Measurements from ENCODE around the gene DIP2B. TPM values are rescaled to one million over a fixed set of nuclear protein-coding genes. Genes with fewer than 3 reads are reported as not detected.

DIP2B gene
- 23.4 TPM for polyA plus RNA-seq (2013)

DNA sequence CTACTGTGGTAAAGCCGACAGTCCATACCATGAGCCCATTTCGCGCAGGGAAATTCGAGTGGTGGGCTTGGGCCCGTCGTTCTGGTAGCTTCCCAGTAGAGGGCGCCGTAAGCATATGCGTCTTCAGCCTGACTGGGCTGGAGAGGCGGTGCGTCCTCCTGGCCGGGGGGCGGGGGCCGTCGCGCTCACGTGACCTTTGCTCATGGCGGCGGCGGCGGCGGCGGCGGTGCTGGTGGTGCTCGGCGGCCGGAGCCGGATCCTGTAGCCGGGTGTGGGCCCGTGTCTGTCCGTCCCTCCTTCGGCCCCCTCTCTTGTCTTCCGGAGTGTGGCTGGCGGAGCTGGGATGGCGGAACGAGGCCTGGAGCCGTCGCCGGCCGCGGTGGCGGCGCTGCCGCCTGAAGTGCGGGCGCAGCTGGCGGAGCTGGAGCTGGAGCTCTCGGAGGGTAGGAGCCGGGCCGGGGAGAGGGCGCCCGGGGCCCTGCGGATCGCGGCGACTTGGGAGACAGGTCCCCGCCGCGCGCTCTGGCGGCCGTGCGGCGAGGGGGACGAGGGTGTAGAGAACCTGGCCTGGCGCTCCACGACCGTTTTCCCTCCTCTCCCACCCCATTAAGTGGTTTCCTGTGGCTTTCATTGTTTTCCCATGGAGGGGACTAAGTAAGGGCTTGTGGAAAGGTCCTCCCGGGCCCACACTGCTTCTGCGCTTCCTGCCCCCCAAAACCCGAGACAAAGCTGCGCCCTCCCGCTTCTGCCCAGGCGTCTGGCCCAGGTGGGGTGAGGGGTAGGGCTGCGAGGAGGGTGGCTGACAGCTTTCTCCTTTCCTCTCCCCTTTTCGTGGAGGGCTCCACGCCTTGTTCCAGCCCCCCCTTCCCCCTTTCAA lies at the start of gene DIP2B:
Gene DIP2B (plus strand): TSS at position 188 of the 877 bp plus-strand sequence. CDS start 156 bp downstream, at position 344.
- H3K27ac ChIP-seq (ENCODE audit: insufficient read depth in 1 of 2, low read depth in 1 of 2, low read length in 2 of 2, poor library complexity in 1 of 2, severe bottlenecking in 2 of 2), result peak within 1 kb of the TSS; percentile 82 to 93
- no peaks in the 10 kb centered on the region for H3K27me3 ChIP-seq (replicated peaks in 2 of 5; ENCODE audit: control insufficient read depth in 4 of 5, insufficient read depth in 5 of 5, low read length in 4 of 5)
- H3K9me3 ChIP-seq (ENCODE audit: control extremely low read depth in 1 of 5, control insufficient read depth in 4 of 5, insufficient read depth in 2 of 5, low read depth in 1 of 5, low read length in 4 of 5), result peaks cover 0 to 4% (median 0%) of the 10 kb centered on the region in 5 experiments
- peak within 1 kb of the TSS; percentile 83 to 97 (median 91) for H3K4me3 ChIP-seq (ENCODE audit: control insufficient read depth in 1 of 7, extremely low read depth in 1 of 7, insufficient read depth in 4 of 7, low read depth in 2 of 7, low read length in 6 of 7)
- under 1% methylated on average over 48 of the region's 77 CpGs for WGBS (ENCODE audit: insufficient coverage)
- DNase-seq, result peak; percentile 91 to 95 (median 95)
- H3K36me3 ChIP-seq (ENCODE audit: control insufficient read depth in 4 of 4, insufficient read depth in 4 of 4, low read length in 3 of 4), result peaks cover 0 to 5% (median under 1%) of the 10 kb centered on the region in 4 experiments
- peaks cover 33 to 48% (median 43%) of the 10 kb centered on the region in 4 experiments for H3K4me1 ChIP-seq (ENCODE audit: control extremely low read depth in 1 of 4, control insufficient read depth in 4 of 4, insufficient read depth in 4 of 4, low read length in 3 of 4)
- POLR2A ChIA-PET, result interaction anchor here (0.7 to 1.7 kb wide), 6 partner anchors 11 to 139 kb away, joined by 3 to 5 read pairs (median 4); no protein-coding TSS in a partner anchor
- CTCF ChIA-PET, result interaction anchor here (0.6 to 13.3 kb wide), 26 partner anchors 8 to 230 kb away, joined by 3 to 141 read pairs (median 4); no protein-coding TSS in a partner anchor

GRCh38 chr12:50458606-50459005 lies 46.2 kb upstream of the DIP2B start:
- DNase-seq, result no peak
- H3K36me3 ChIP-seq (ENCODE audit: control insufficient read depth in 4 of 4, insufficient read depth in 4 of 4, low read length in 3 of 4), result peaks cover 20 to 61% (median 31%) of the 10 kb centered on the region in 4 experiments
- H3K4me1 ChIP-seq (ENCODE audit: control extremely low read depth in 1 of 4, control insufficient read depth in 4 of 4, insufficient read depth in 4 of 4, low read length in 3 of 4), result no peaks in the 10 kb centered on the region
- ChIA-PET CTCF (interaction anchor here (1.0 kb wide), 1 partner anchor 15 kb away, joined by 4 read pairs; no protein-coding TSS in a partner anchor), POLR2A (no interaction called here)
- H3K4me3 ChIP-seq (ENCODE audit: control insufficient read depth in 1 of 7, extremely low read depth in 1 of 7, insufficient read depth in 4 of 7, low read depth in 2 of 7, low read length in 6 of 7), result no peak overlapping the region
- no peaks in the 10 kb centered on the region for H3K9me3 ChIP-seq (ENCODE audit: control extremely low read depth in 1 of 5, control insufficient read depth in 4 of 5, insufficient read depth in 2 of 5, low read depth in 1 of 5, low read length in 4 of 5)
- no peaks in the 10 kb centered on the region for H3K27me3 ChIP-seq (replicated peaks in 2 of 5; ENCODE audit: control insufficient read depth in 4 of 5, insufficient read depth in 5 of 5, low read length in 4 of 5)
- H3K27ac ChIP-seq (ENCODE audit: insufficient read depth in 1 of 2, low read depth in 1 of 2, low read length in 2 of 2, poor library complexity in 1 of 2, severe bottlenecking in 2 of 2), result no peak overlapping the region

DNA sequence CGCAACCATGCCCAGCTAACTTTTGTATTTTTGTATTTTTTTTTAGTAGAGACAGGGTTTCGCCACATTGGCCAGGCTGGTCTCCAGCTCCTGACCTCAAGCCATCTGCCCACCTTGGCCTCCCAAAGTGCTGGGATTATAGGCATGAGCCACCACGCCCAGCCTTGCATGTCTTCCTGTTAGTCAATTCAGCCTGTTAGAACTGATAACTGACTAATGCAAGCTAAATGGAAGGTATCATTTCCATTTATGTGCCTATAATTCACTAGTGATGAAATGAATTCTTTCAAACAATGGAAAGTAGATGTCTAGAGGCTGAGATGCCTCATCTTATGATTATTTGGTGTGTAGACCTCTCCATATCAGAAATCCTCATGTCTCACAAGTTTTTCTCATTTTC lies 37.3 kb upstream of the DIP2B start:
- peaks cover 20 to 66% (median 42%) of the 10 kb centered on the region in 4 experiments for H3K36me3 ChIP-seq (ENCODE audit: control insufficient read depth in 4 of 4, insufficient read depth in 4 of 4, low read length in 3 of 4)
- ChIA-PET POLR2A (no interaction called here), CTCF (interaction anchor here (1.0 kb wide), 1 partner anchor 17 kb away, joined by 3 read pairs; no protein-coding TSS in a partner anchor)
- H3K27ac ChIP-seq (ENCODE audit: insufficient read depth in 1 of 2, low read depth in 1 of 2, low read length in 2 of 2, poor library complexity in 1 of 2, severe bottlenecking in 2 of 2), result no peak overlapping the region
- no peaks in the 10 kb centered on the region for H3K4me1 ChIP-seq (ENCODE audit: control extremely low read depth in 1 of 4, control insufficient read depth in 4 of 4, insufficient read depth in 4 of 4, low read length in 3 of 4)
- WGBS (ENCODE audit: insufficient coverage), result 92% methylated on average over 2 of the region's 3 CpGs
- no peak for DNase-seq
- H3K27me3 ChIP-seq (replicated peaks in 2 of 5; ENCODE audit: control insufficient read depth in 4 of 5, insufficient read depth in 5 of 5, low read length in 4 of 5), result no peaks in the 10 kb centered on the region
- peaks cover 0 to 2% (median 0%) of the 10 kb centered on the region in 5 experiments for H3K9me3 ChIP-seq (ENCODE audit: control extremely low read depth in 1 of 5, control insufficient read depth in 4 of 5, insufficient read depth in 2 of 5, low read depth in 1 of 5, low read length in 4 of 5)
- H3K4me3 ChIP-seq (ENCODE audit: control insufficient read depth in 1 of 7, extremely low read depth in 1 of 7, insufficient read depth in 4 of 7, low read depth in 2 of 7, low read length in 6 of 7), result no peak overlapping the region

DNA sequence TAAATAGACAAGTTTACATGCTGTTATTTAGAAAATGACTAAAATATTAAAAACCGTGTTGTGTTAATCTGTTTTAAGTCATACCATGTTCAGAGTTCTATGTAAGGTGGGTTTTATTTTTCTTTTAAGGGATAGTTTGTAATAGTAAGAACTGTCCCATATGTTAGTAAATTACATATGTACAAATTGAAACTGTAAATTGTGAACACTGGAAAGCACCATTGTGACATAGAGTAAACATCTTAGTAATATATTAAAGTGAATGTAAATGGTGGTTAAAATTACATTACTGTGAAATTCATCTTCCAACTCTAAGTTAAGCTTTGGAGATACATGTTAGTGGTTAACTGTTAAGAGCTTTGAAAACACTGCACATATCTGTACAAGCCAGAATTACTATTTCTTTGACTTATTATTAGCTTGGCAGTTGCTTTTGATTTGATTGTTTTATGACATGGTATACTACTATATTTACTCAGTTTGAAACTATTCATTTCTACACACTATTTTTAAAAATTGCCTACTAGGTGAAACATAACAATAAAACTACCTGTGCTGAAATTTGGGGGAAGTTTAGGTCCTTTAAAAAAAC lies 27.4 kb upstream of the DIP2B start:
- no peak overlapping the region for H3K27ac ChIP-seq (ENCODE audit: insufficient read depth in 1 of 2, low read depth in 1 of 2, low read length in 2 of 2, poor library complexity in 1 of 2, severe bottlenecking in 2 of 2)
- H3K36me3 ChIP-seq (ENCODE audit: control insufficient read depth in 4 of 4, insufficient read depth in 4 of 4, low read length in 3 of 4), result peaks cover 8 to 36% (median 21%) of the 10 kb centered on the region in 4 experiments
- CTCF ChIA-PET, result no interaction called here
- POLR2A ChIA-PET, result no interaction called here
- H3K27me3 ChIP-seq (replicated peaks in 2 of 5; ENCODE audit: control insufficient read depth in 4 of 5, insufficient read depth in 5 of 5, low read length in 4 of 5), result no peaks in the 10 kb centered on the region
- H3K4me3 ChIP-seq (ENCODE audit: control insufficient read depth in 1 of 7, extremely low read depth in 1 of 7, insufficient read depth in 4 of 7, low read depth in 2 of 7, low read length in 6 of 7), result no peak overlapping the region
- no peaks in the 10 kb centered on the region for H3K4me1 ChIP-seq (ENCODE audit: control extremely low read depth in 1 of 4, control insufficient read depth in 4 of 4, insufficient read depth in 4 of 4, low read length in 3 of 4)
- WGBS (ENCODE audit: insufficient coverage), result no CpG with 5 or more reads among the region's 1 CpG
- no peaks in the 10 kb centered on the region for H3K9me3 ChIP-seq (ENCODE audit: control extremely low read depth in 1 of 5, control insufficient read depth in 4 of 5, insufficient read depth in 2 of 5, low read depth in 1 of 5, low read length in 4 of 5)
- no peak for DNase-seq

- Histone ChIP-seq H3K36me3 (ENCODE audit: control insufficient read depth in 4 of 4, insufficient read depth in 4 of 4, low read length in 3 of 4) (no peaks in the 10 kb centered on the region), H3K27ac (ENCODE audit: insufficient read depth in 1 of 2, low read depth in 1 of 2, low read length in 2 of 2, poor library complexity in 1 of 2, severe bottlenecking in 2 of 2) (no peak overlapping the region), H3K9me3 (ENCODE audit: control extremely low read depth in 1 of 5, control insufficient read depth in 4 of 5, insufficient read depth in 2 of 5, low read depth in 1 of 5, low read length in 4 of 5) (no peaks in the 10 kb centered on the region), H3K27me3 (replicated peaks in 2 of 5; ENCODE audit: control insufficient read depth in 4 of 5, insufficient read depth in 5 of 5, low read length in 4 of 5) (no peaks in the 10 kb centered on the region), H3K4me1 (ENCODE audit: control extremely low read depth in 1 of 4, control insufficient read depth in 4 of 4, insufficient read depth in 4 of 4, low read length in 3 of 4) (no peaks in the 10 kb centered on the region), H3K4me3 (ENCODE audit: control insufficient read depth in 1 of 7, extremely low read depth in 1 of 7, insufficient read depth in 4 of 7, low read depth in 2 of 7, low read length in 6 of 7) (no peak overlapping the region)
- WGBS (ENCODE audit: insufficient coverage), result 100% methylated on average over 1 of the region's 4 CpGs
- ChIA-PET CTCF (interaction anchor here (1.3 kb wide), 1 partner anchor 12 kb away, joined by 3 read pairs; no protein-coding TSS in a partner anchor), POLR2A (no interaction called here)
- DNase-seq, result no peak
Measured at GRCh38 chr12:50482571-50482970, 22.2 kb upstream of the DIP2B start.

DNA sequence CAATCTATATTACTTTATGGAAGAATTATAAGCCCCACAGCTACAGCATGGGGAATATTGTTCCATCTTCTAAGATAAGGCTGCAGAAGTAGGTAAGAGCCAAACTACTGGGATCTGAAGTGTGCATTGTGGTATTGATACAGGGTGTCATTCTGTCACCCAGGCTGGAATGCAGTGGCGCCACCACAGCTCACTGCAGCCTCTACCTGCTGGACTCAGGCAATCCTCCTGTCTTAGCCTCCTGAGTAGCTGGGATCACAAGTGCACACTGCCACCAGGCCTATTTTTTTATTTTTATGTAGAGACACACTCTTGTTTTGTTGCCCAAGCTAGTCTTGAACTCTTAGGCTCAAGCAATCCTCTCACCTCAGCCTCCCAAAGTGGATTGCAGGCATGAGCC lies 21.3 kb upstream of the DIP2B start:
- no peaks in the 10 kb centered on the region for H3K36me3 ChIP-seq (ENCODE audit: control insufficient read depth in 4 of 4, insufficient read depth in 4 of 4, low read length in 3 of 4)
- no peaks in the 10 kb centered on the region for H3K9me3 ChIP-seq (ENCODE audit: control extremely low read depth in 1 of 5, control insufficient read depth in 4 of 5, insufficient read depth in 2 of 5, low read depth in 1 of 5, low read length in 4 of 5)
- no peaks in the 10 kb centered on the region for H3K4me1 ChIP-seq (ENCODE audit: control extremely low read depth in 1 of 4, control insufficient read depth in 4 of 4, insufficient read depth in 4 of 4, low read length in 3 of 4)
- no peak for DNase-seq
- POLR2A ChIA-PET, result no interaction called here
- CTCF ChIA-PET, result interaction anchor here (0.9 to 1.3 kb wide), 2 partner anchors 13 to 25 kb away, joined by 3 to 4 read pairs; no protein-coding TSS in a partner anchor
- no peak overlapping the region for H3K4me3 ChIP-seq (ENCODE audit: control insufficient read depth in 1 of 7, extremely low read depth in 1 of 7, insufficient read depth in 4 of 7, low read depth in 2 of 7, low read length in 6 of 7)
- H3K27ac ChIP-seq (ENCODE audit: insufficient read depth in 1 of 2, low read depth in 1 of 2, low read length in 2 of 2, poor library complexity in 1 of 2, severe bottlenecking in 2 of 2), result no peak overlapping the region
- 100% methylated on average over 1 of the region's 1 CpG for WGBS (ENCODE audit: insufficient coverage)
- H3K27me3 ChIP-seq (replicated peaks in 2 of 5; ENCODE audit: control insufficient read depth in 4 of 5, insufficient read depth in 5 of 5, low read length in 4 of 5), result no peaks in the 10 kb centered on the region

All from common myeloid progenitor, CD34-positive (primary cell).